HEK293T (cell line): Measurements from ENCODE around the gene PXT1.

Experiments used
- CTCF ChIA-PET: fragments of 350-600 bp; formaldehyde crosslinking; extraction: SDS; loops from one replicate; lab custom pipeline; 2021; ENCODE audit warnings: antibody characterized with exemption, inconsistent platforms; lab: Yijun Ruan, JAX
- POLR2A ChIA-PET: fragments of 350-600 bp; formaldehyde crosslinking; extraction: SDS; loops from one replicate; lab custom pipeline; 2020; ENCODE audit warnings: antibody characterized with exemption, inconsistent platforms; lab: Yijun Ruan, JAX
- DNase-seq: peaks from one replicate; pipeline ENCODE4 v3.0.0; 2012; ENCODE audit warnings: mixed read lengths; ENCODE audit errors: extremely low spot score
- ARNT ChIP-seq: fragments of 450-650 bp; IDR thresholded peaks from 2 replicates; pipeline ENCODE4 v1.6.1; 2017; ENCODE audit warnings: mild to moderate bottlenecking
- BHLHE40 ChIP-seq: fragments of 450-650 bp; IDR thresholded peaks from 2 replicates; pipeline ENCODE4 v1.6.1; 2016; ENCODE audit warnings: mild to moderate bottlenecking, moderate library complexity, borderline replicate concordance
- CTBP1 ChIP-seq: fragments of 450-650 bp; IDR thresholded peaks from 2 replicates; pipeline ENCODE4 v1.6.1; 2016; ENCODE audit warnings: borderline replicate concordance
- ELF4 ChIP-seq: fragments of 450-650 bp; IDR thresholded peaks from 2 replicates; pipeline ENCODE4 v1.6.1; 2017; ENCODE audit warnings: antibody characterized with exemption
- FOXA1 ChIP-seq: fragments of 450-650 bp; IDR thresholded peaks from 2 replicates; pipeline ENCODE4 v1.6.1; 2016; ENCODE audit warnings: mild to moderate bottlenecking
- FOXK2 ChIP-seq: fragments of 450-650 bp; IDR thresholded peaks from 2 replicates; pipeline ENCODE4 v1.6.1; 2016; ENCODE audit warnings: mild to moderate bottlenecking
- FOXM1 ChIP-seq: fragments of 450-650 bp; IDR thresholded peaks from 2 replicates; pipeline ENCODE4 v1.6.1; 2017; ENCODE audit warnings: mild to moderate bottlenecking, borderline replicate concordance
- HDGF ChIP-seq: fragments of 450-650 bp; IDR thresholded peaks from 2 replicates; pipeline ENCODE4 v1.6.1; 2017; ENCODE audit warnings: antibody characterized with exemption, borderline replicate concordance
- L3MBTL2 ChIP-seq: fragments of 450-650 bp; conservative IDR thresholded peaks from 2 replicates; pipeline ENCODE4 v1.6.1; 2016; ENCODE audit warnings: mild to moderate bottlenecking
- LEF1 ChIP-seq: fragments of 450-650 bp; IDR thresholded peaks from 2 replicates; pipeline ENCODE4 v1.6.1; 2017; ENCODE audit warnings: mild to moderate bottlenecking, borderline replicate concordance
- NFRKB ChIP-seq: fragments of 450-650 bp; IDR thresholded peaks from 2 replicates; pipeline ENCODE4 v1.6.1; 2016; ENCODE audit warnings: mild to moderate bottlenecking, moderate library complexity
- SP1 ChIP-seq: fragments of 450-650 bp; IDR thresholded peaks from 2 replicates; pipeline ENCODE4 v1.6.1; 2017
- SUZ12 ChIP-seq: fragments of 450-650 bp; IDR thresholded peaks from 2 replicates; pipeline ENCODE4 v1.6.1; 2016; ENCODE audit warnings: mild to moderate bottlenecking
- TARDBP ChIP-seq: fragments of 450-650 bp; IDR thresholded peaks from 2 replicates; pipeline ENCODE4 v1.6.1; 2016
- ZNF384 ChIP-seq: fragments of 450-650 bp; IDR thresholded peaks from 2 replicates; pipeline ENCODE4 v1.6.1; 2016
- TF ChIP-seq, protein P1 (sequence below): fragments of 450-650 bp; IDR thresholded peaks from 2 replicates; pipeline ENCODE4 v1.6.1; 2016

The PXT1 gene

DNA sequence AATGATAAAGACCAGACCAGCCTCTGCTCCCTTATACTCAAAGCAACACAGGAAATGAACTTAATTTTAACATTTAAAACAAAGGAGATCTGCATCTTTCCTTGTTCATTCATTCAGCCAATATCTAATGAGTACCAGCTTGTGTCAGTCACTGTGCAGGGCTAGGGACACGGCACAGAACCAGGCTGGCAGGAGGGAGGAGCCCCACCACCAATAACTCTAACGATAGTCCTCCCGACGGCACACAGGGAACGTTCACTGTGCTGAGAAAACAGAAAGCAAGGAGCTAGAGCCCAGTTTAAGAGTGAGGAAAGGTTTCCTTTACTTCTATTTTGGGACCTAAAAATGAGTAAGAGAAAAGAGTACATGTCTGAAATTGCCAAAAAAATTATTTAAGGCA is 65.1 kb downstream of the PXT1 start:
- CTCF ChIA-PET: no interaction called here

DNA sequence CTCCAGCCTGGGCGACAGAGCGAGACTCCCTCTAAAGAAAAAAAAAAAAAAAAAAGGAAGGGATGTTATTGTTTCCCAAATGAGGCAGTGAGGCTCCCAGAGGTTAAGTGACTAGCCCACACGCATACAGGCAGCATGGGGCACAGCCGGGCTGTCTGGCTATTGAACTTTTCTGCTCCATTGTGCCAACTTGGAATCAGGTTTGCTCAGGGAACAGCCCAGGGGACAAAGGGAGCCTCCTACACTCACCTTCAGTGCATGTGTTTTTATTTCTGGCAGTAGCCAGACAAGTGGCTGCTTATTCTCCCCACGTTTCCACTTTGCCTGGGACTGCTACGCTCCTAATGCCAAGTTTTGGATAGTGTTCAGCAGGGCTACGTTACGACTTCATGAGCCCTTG is 65.9 kb downstream of the PXT1 start:
- TF ChIP-seq ELF4 (no peak), FOXA1 (no peak), SP1 (no peak), HDGF (no peak), BHLHE40 (no peak), LEF1 (no peak), SUZ12 (no peak), ZNF384 (no peak), NFRKB (no peak), L3MBTL2 (no peak), CTBP1 (no peak), FOXK2 (no peak), ARNT (no peak)
- TF ChIP-seq, protein P1, sequence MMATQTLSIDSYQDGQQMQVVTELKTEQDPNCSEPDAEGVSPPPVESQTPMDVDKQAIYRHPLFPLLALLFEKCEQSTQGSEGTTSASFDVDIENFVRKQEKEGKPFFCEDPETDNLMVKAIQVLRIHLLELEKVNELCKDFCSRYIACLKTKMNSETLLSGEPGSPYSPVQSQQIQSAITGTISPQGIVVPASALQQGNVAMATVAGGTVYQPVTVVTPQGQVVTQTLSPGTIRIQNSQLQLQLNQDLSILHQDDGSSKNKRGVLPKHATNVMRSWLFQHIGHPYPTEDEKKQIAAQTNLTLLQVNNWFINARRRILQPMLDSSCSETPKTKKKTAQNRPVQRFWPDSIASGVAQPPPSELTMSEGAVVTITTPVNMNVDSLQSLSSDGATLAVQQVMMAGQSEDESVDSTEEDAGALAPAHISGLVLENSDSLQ: no peak
- DNase-seq: no peak
- ChIA-PET CTCF (no interaction called here), POLR2A (no interaction called here)

More for the DNA sequence above, 65.1 kb downstream of the PXT1 start:
- DNase-seq: no peak
- POLR2A ChIA-PET: no interaction called here
- TF ChIP-seq NFRKB: no peak
- no peak for TF ChIP-seq FOXK2
- TF ChIP-seq CTBP1: no peak
- no peak for TF ChIP-seq ARNT
- no peak for TF ChIP-seq BHLHE40
- no peak for TF ChIP-seq ELF4

GRCh38 chr6:36376183-36376582 is 66.5 kb downstream of the PXT1 start:
- ChIA-PET POLR2A (no interaction called here), CTCF (no interaction called here)
- no peak for DNase-seq
- TF ChIP-seq L3MBTL2 (no peak), FOXK2 (no peak), FOXA1 (no peak), FOXM1 (no peak), LEF1 (no peak), TARDBP (no peak)

DNA sequence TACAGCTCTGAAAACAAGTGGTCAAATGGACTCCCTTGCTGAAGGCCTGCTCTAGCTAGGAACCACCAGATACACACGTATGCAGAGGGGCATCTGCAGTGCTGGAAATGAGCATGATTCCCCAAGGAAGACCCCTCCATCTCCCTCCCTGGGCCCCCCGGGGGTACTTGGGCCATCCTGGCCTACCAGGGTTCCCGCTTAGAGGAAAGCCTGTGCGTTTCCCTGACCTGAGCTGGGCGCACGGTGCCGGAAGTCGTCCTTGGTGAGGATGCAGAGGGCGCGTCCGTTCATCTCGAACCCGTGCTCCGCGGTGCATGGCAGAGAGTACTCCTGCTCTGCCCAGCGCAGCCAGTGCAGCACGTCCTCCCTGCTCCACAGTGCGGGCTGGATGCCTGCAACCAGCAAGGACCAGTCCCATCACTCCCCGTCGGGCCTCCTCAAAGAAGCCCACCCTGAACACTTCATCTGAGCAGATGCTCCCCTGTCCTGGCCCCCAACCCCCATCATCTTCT is 67.0 kb downstream of the PXT1 start:
- no peak for TF ChIP-seq ARNT
- no peak for TF ChIP-seq L3MBTL2
- no peak for TF ChIP-seq TARDBP
- TF ChIP-seq FOXK2: no peak
- no peak for DNase-seq
- ChIA-PET CTCF (no interaction called here), POLR2A (no interaction called here)

DNA sequence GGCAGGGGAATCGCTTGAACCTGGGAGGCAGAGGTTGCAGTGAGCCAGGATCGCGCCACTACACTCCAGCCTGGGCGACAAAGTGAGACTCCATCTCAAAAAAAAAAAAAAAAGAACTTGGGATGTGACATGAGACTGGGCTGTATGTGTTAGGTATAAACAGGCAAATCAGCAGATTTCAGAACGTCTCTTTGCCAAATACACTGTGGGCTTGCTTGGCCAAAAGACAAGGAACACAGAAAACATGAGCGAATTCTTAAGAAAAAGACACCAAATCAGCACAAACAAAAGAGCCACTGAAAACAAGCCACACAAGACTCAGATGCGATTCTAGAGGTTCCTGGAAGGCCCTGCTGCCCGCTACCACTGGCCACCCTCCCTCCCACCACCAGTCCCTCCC is 67.7 kb downstream of the PXT1 start:
- no peak for DNase-seq
- TF ChIP-seq SUZ12 (no peak), LEF1 (no peak), FOXK2 (no peak), HDGF (no peak), ELF4 (no peak), BHLHE40 (no peak), FOXM1 (no peak)
- CTCF ChIA-PET: no interaction called here
- POLR2A ChIA-PET: no interaction called here

DNA sequence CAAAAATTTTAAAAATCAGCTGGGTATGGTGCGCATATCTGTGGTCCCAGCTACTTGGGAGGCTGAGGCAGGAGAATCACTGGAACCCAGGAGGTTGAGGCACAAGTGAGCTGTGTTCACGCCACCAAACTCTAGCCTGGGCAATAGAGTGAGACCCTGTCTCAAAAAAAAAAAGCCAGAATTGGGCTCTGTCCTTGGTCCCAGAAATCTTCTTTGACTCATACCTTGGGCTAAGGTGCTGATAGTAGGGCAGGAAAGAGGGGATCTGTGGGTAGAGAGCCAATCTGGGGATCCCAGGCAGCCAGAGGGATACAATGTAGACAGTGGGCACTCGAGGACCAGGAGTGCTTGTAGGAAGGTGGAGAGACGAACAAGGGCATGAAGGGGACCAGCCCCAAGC is 68.5 kb downstream of the PXT1 start:
- TF ChIP-seq FOXA1 (no peak), FOXM1 (no peak), SP1 (no peak), LEF1 (no peak), SUZ12 (no peak), TARDBP (no peak), ARNT (no peak), NFRKB (no peak), L3MBTL2 (no peak), ZNF384 (no peak), BHLHE40 (no peak), ELF4 (no peak), FOXK2 (no peak)
- TF ChIP-seq, protein P1: no peak
- ChIA-PET POLR2A (no interaction called here), CTCF (interaction anchor here (0.7 kb wide), 1 partner anchor 51 kb away, joined by 3 read pairs; no protein-coding TSS in a partner anchor)
- no peak for DNase-seq

- DNase-seq: no peak
- TF ChIP-seq NFRKB (no peak), ZNF384 (no peak), SUZ12 (no peak)
- POLR2A ChIA-PET: no interaction called here
- CTCF ChIA-PET: no interaction called here
Measured at GRCh38 chr6:36373368-36374019, 69.2 kb downstream of the PXT1 start.

DNA sequence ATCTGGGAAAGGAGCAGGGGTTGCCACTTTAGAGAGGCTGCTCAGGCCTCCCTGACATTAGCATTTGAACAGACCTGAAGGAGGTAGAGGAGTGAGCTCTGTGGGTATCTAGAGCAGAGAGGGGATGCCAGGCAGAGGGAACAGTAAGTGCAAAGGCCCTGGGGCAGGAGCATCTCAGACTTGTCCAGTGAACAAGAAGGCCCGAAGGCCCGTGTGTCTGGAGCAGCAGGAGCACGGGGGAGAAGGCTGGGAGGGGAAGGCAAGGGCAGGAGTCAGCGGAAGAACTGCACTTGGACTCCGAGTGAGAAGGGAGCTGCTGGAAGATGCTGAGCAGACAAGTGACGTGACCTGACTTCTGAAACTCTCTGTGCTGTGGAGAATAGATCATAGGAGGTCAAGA is 70.6 kb downstream of the PXT1 start:
- no peak for DNase-seq
- ChIA-PET POLR2A (no interaction called here), CTCF (no interaction called here)
- TF ChIP-seq, protein P1: no peak
- no peak for TF ChIP-seq BHLHE40
- TF ChIP-seq FOXK2: no peak
- no peak for TF ChIP-seq ARNT
- no peak for TF ChIP-seq NFRKB
- no peak for TF ChIP-seq CTBP1
- no peak for TF ChIP-seq ELF4
- TF ChIP-seq L3MBTL2: no peak
- no peak for TF ChIP-seq LEF1
- TF ChIP-seq ZNF384: no peak
